Activated CD4-positive, alpha-beta memory T cell treated with anti-CD3 and anti-CD28 coated beads for 36 hours (primary cell): ENCODE results near the gene LOXL1. TPM values are rescaled to one million over a fixed set of nuclear protein-coding genes. Genes with fewer than 3 reads are reported as not detected.

ENCODE experiments used
- CTCF ChIA-PET: fragments of 350-600 bp; sonication (Branson Sonifier 250); formaldehyde crosslinking; loops from one replicate; lab custom pipeline; 2021; ENCODE audit warnings: antibody characterized with exemption, inconsistent platforms; lab: Charles Lee
- POLR2A ChIA-PET: fragments of 350-600 bp; sonication (Branson Sonifier 250); formaldehyde crosslinking; loops from one replicate; lab custom pipeline; 2021; ENCODE audit warnings: antibody characterized with exemption; lab: Charles Lee
- DNase-seq: peaks from one replicate; pipeline ENCODE4 v3.0.0-alpha.2; 2020
- H3K27ac Mint-ChIP-seq: one replicate; pipeline ENCODE4 v1.8.0; 2021; ENCODE audit warnings: mixed read lengths
- H3K27me3 Mint-ChIP-seq: one replicate; pipeline ENCODE4 v1.8.0; 2021; ENCODE audit warnings: mixed read lengths
- H3K36me3 Mint-ChIP-seq: one replicate; pipeline ENCODE4 v1.8.0; 2021; ENCODE audit warnings: mixed read lengths
- H3K4me1 Mint-ChIP-seq: one replicate; pipeline ENCODE4 v1.8.0; 2021; ENCODE audit warnings: low read depth, mixed read lengths
- H3K4me3 Mint-ChIP-seq: one replicate; pipeline ENCODE4 v1.8.0; 2021; ENCODE audit warnings: mild to moderate bottlenecking, mixed read lengths
- H3K9me3 Mint-ChIP-seq: one replicate; pipeline ENCODE4 v1.8.0; 2021; ENCODE audit warnings: mixed read lengths
- intact Hi-C: fragments of 100-400 bp; cut with micrococcal nuclease; formaldehyde crosslinking; loops from one replicate; pipeline ENCODE4 v1.15.1; 2023
- total RNA-seq, 2 experiments: library from RNA; stranded (reverse); gene quantifications; one replicate each; pipeline ENCODE4 v1.2.3, GENCODE V29; 2021

LOXL1 gene
- total RNA-seq, 2 experiments from 2014 or later = 2.5 to 3.3 TPM

DNA sequence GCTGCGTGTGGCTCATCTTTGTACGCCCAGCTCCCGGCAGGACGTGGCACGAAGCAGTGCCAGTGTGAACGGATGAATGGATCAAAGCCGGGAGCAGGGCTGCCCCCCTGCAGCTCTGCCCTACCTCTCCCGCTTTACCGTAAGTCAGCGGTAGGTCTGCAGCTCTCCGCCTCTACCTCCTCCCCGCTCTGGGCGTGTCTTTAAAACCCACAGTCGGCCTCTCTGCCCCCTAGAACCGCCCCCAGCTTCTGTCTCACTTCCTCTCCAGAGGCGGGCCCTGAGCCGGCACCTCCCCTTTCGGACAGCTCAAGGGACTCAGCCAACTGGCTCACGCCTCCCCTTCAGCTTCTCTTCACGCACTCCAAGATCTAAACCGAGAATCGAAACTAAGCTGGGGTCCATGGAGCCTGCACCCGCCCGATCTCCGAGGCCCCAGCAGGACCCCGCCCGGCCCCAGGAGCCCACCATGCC, 68.2 kb downstream of the LOXL1 start, which contains the start of gene PML:
TSS of gene PML (plus strand) at position 304 of the 471 bp plus-strand sequence. CDS start at position 401, 97 bp downstream.
- Mint-ChIP-seq H3K27me3 (no peaks in the 10 kb centered on the region), H3K27ac (peak within 1 kb of the TSS; percentile 96), H3K9me3 (no peaks in the 10 kb centered on the region), H3K4me3 (peak within 1 kb of the TSS; percentile 98), H3K4me1 (peaks cover 54% of the 10 kb centered on the region), H3K36me3 (peaks cover 18% of the 10 kb centered on the region)
- ChIA-PET CTCF (interaction anchor here (0.7 to 4.0 kb wide), 18 partner anchors 9 to 1373 kb away, joined by 3 to 22 read pairs (median 4); partner anchors contain the start of gene UBL7), POLR2A (interaction anchor here (1.0 to 2.3 kb wide), 7 partner anchors 10 to 551 kb away, joined by 3 to 22 read pairs (median 3); partner anchors contain the start of gene ARID3B)
- DNase-seq = peak; percentile 98
- intact Hi-C loops = loop anchor here (2.0 to 10.0 kb wide), 6 partner anchors 16 to 790 kb away; partner anchors contain the start of genes ARID3B, CSK, NPTN and UBL7

DNA sequence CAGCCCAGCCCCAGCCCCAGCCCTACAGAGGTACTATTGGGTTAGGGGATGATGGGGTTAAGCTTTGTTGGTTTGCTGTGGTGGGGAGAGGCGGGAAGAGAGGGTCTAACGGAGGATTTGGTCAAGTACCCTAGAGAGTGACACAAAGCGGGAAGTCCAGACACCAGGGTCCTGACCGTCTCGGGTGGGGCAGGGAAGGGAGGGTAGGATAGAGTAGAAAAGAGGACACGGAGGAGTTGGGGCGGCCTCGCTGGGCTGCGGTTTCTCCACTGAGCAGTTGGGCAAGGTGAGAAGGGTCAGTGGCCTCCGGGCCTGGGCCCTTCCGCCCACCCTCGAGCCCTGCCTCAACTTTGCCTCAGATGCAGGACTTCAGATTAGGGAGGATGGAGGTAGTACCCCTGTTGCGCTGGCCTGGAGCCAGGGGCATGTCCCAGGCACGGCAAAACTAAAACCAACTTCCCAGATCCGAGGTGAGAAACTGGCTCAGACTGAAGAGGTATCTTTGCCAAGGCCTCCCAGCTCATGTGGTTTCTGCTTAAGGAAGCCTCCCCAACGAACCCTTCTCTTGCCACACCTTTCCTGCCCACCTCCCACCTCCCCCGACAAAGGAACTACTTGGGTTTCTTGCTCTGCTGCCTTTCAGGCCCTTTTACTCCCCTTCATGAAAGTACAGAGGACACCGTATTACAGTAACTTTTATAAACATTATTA, 68.8 kb downstream of the LOXL1 start:
- no peaks in the 10 kb centered on the region for H3K27me3 Mint-ChIP-seq
- peak overlapping the region; percentile 96 for H3K27ac Mint-ChIP-seq
- H3K36me3 Mint-ChIP-seq = peaks cover 19% of the 10 kb centered on the region
- H3K9me3 Mint-ChIP-seq = no peaks in the 10 kb centered on the region
- DNase-seq = peak; percentile 32
- ChIA-PET POLR2A (interaction anchor here (1.0 to 2.3 kb wide), 7 partner anchors 9 to 550 kb away, joined by 3 to 22 read pairs (median 3); partner anchors contain the start of gene ARID3B), CTCF (interaction anchor here (0.7 to 4.0 kb wide), 17 partner anchors 9 to 1373 kb away, joined by 3 to 22 read pairs (median 4); partner anchors contain the start of gene UBL7)
- H3K4me1 Mint-ChIP-seq = peaks cover 54% of the 10 kb centered on the region
- intact Hi-C loops = loop anchor here (2.0 to 10.0 kb wide), 6 partner anchors 16 to 790 kb away; partner anchors contain the start of genes ARID3B, CSK, NPTN and UBL7
- H3K4me3 Mint-ChIP-seq = peak overlapping the region; percentile 98

DNA sequence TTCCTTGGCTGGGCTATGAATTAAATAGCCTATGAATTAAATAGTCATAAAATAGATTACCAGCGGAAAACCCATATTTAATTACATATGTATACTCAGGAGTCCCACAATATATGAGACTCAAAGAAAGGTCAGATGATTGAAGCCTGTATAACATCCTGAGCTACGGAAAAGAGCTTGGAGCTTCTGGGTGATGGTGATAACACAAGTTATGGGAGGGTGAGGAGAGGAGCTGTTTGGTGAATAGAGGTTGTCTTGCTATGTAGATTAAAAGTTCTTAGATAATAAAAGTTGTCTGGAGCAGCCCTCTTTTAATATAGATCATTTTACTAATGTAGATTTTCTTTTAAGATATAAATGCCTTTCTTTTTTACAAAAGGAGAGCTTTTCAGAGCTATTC, 70.0 kb downstream of the LOXL1 start:
- Mint-ChIP-seq H3K9me3 (no peaks in the 10 kb centered on the region), H3K4me1 (peaks cover 61% of the 10 kb centered on the region), H3K36me3 (peaks cover 25% of the 10 kb centered on the region), H3K27ac (peak overlapping the region; percentile 96), H3K4me3 (peak overlapping the region; percentile 98), H3K27me3 (no peaks in the 10 kb centered on the region)
- DNase-seq = no peak
- POLR2A ChIA-PET = interaction anchor here (0.8 to 1.2 kb wide), 3 partner anchors 11 to 18 kb away, joined by 3 to 5 read pairs (median 4); no protein-coding TSS in a partner anchor
- CTCF ChIA-PET = interaction anchor here (0.8 to 4.0 kb wide), 4 partner anchors 10 to 51 kb away, joined by 3 to 22 read pairs (median 8); no protein-coding TSS in a partner anchor
- intact Hi-C loops = loop anchor here (10.0 kb wide), 3 partner anchors 361 to 789 kb away; partner anchors contain the start of genes CSK, NPTN and UBL7

DNA sequence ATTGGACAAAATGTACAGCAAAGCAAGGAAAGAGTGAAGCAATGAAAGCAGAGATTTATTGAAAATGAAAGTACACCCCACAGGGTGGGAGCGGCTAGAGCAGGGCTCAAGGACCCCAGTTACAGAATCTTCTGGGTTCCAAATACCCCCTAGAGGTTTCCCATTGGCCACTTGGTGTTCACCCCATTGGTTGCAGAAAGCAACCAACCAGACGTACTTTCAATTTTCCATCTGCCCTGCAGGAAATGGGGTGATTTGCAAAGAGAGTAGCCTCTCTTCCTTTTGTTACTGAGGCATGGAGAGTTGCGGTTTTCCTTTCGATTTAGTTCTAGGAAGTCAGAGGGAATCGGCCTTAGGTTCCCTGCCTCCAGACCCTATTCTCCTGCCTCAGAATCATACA, 70.7 kb downstream of the LOXL1 start:
- no peaks in the 10 kb centered on the region for H3K27me3 Mint-ChIP-seq
- intact Hi-C loops = loop anchor here (1.0 to 10.0 kb wide), 4 partner anchors 10 to 788 kb away; partner anchors contain the start of genes CSK, NPTN and UBL7
- H3K9me3 Mint-ChIP-seq = no peaks in the 10 kb centered on the region
- peaks cover 25% of the 10 kb centered on the region for H3K36me3 Mint-ChIP-seq
- peak overlapping the region; percentile 96 for H3K27ac Mint-ChIP-seq
- H3K4me1 Mint-ChIP-seq = peaks cover 59% of the 10 kb centered on the region
- peak; percentile 51 for DNase-seq
- POLR2A ChIA-PET = interaction anchor here (1.0 to 1.3 kb wide), 3 partner anchors 10 to 19 kb away, joined by 3 to 6 read pairs (median 4); no protein-coding TSS in a partner anchor
- CTCF ChIA-PET = interaction anchor here (1.0 to 4.0 kb wide), 3 partner anchors 10 to 50 kb away, joined by 3 to 22 read pairs (median 14); no protein-coding TSS in a partner anchor
- H3K4me3 Mint-ChIP-seq = peak overlapping the region; percentile 98

DNA sequence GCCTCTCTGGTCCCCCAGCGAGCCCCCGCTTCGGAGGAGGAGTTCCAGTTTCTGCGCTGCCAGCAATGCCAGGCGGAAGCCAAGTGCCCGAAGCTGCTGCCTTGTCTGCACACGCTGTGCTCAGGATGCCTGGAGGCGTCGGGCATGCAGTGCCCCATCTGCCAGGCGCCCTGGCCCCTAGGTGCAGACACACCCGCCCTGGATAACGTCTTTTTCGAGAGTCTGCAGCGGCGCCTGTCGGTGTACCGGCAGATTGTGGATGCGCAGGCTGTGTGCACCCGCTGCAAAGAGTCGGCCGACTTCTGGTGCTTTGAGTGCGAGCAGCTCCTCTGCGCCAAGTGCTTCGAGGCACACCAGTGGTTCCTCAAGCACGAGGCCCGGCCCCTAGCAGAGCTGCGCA, 71.7 kb downstream of the LOXL1 start:
- ChIA-PET POLR2A (interaction anchor here (1.3 kb wide), 1 partner anchor 9 kb away, joined by 6 read pairs; no protein-coding TSS in a partner anchor), CTCF (no interaction called here)
- H3K27ac Mint-ChIP-seq = no peak overlapping the region
- H3K4me3 Mint-ChIP-seq = no peak overlapping the region
- DNase-seq = no peak
- no peaks in the 10 kb centered on the region for H3K9me3 Mint-ChIP-seq
- H3K27me3 Mint-ChIP-seq = no peaks in the 10 kb centered on the region
- peaks cover 52% of the 10 kb centered on the region for H3K4me1 Mint-ChIP-seq
- peaks cover 27% of the 10 kb centered on the region for H3K36me3 Mint-ChIP-seq
- intact Hi-C loops = loop anchor here (1.0 to 10.0 kb wide), 4 partner anchors 9 to 787 kb away; partner anchors contain the start of genes CSK, NPTN and UBL7

Other genes with a start within 250 kb of the LOXL1 start
- gene CD276, start 242.1 kb upstream of the LOXL1 start, total RNA-seq = 1 to 10 TPM; 3.7 to 4.9 TPM
- not detected for gene INSYN1, start 173.1 kb upstream of the LOXL1 start, total RNA-seq
- gene TBC1D21, start 52.9 kb upstream of the LOXL1 start, total RNA-seq = not detected
- 10 to 100 TPM in 1 of 2 experiments, 1 to 10 TPM in 1; 7.1 to 10.1 TPM for gene STOML1, start 65.8 kb downstream of the LOXL1 start, total RNA-seq
- 10 to 100 TPM; 67.6 to 69.8 TPM for gene PML, start 68.3 kb downstream of the LOXL1 start, total RNA-seq
- gene GOLGA6A, start 156.1 kb downstream of the LOXL1 start, total RNA-seq = not detected
- not detected for gene ISLR2, start 204.1 kb downstream of the LOXL1 start, total RNA-seq
- gene ISLR, start 247.2 kb downstream of the LOXL1 start, total RNA-seq = not detected